Kidney capillary endothelial cell (primary cell): ENCODE measurements around the gene EYS.

Source experiments
- DNase-seq: peaks from one replicate; pipeline ENCODE4 v3.0.0-alpha.2; 2018; ENCODE audit warnings: low spot score

EYS gene

DNA sequence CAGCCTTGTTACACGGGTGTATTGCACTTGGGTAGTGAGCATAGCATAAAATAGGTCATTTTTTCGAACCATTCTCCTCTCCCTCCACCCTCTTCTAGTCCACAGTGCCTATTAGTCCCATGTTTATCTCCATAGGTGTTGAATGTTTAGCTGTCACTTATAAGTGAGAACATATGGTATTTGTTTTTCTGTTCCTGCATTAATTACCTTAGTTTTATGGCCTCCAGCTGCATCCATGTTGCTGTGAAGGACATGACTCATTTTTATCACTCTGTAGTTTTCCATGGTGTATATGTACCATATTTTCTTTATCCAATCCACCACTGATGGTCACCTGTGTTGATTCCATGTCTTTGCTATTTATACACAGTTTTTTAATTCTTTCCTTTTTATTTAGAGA, 889.5 kb downstream of the EYS start:
- no peak for DNase-seq

DNA sequence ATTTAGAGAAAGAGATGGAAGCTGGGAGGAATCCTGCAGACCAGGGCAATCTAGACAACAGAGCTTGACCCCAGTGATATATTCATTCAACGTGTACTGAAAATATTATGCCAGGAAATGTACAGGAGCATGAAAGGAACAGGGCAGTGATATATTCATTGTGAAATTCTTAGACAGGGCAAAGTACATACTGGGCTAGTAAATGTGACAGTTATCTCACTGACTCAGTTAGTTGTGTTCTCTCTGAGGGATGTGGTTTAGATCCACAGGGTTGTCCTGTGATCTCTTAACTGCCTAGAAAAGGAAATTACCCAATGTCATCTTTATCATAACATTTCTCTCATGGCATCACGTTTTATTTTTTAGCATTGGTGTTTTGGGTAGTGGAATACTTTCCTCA, 891.3 kb downstream of the EYS start:
- DNase-seq: no peak

DNA sequence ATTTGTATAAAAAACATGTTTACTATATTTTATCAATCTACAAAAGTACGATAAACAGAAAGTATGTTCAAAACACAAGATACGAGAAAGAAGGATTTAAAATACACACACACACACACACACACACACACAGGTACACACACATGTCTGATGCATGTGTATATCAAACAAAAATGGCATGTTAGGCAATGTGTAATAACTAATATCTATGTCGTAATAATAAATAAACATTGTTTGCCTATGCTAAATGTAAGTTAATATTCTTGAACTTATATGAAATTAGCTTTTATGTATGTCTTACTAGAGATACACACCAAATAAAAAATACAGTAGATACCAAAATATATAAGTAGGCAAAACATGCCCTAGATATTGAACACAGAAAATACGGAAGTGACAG, 894.9 kb downstream of the EYS start:
- no peak for DNase-seq

DNA sequence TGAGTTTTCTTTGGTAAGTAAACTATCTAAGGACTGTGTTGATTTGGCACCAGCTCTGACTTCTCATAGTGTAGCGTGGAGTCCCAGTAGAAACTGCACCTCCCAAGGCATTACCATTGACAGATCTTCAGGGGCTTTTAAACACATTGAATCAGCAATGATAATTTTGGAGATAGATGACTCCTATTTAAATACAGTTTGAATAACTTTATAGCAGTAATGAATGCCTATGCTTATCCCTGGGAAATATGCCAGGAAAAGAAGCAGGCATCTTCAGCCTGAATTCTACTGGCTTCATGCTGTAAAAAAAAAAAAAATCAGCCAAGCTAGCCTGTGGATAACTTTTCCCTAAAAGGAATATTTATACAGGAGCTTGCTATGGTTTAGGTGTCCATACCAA, 895.9 kb downstream of the EYS start:
- DNase-seq: no peak

DNA sequence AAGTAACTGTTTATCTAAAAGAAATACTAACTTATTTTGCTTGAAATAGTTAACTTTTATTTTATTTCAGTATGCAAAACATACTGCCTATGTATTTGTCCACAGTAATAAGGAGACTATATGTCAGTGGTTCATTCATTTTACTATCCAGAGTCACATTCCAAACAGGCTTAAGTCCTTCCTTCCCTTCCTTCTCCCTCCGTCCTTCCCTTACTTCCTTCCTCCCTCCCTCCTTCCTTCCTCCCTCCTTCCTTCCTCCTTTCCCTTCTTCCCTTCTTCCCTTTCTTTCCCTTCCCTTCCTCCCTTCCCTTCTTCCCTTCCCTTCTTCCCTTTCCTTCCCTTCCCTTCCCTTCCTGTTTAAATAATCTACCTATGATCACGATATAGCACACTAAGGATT, 899.2 kb downstream of the EYS start:
- DNase-seq: no peak

GRCh38 chr6:64803470-64804166, 903.4 kb downstream of the EYS start:
- DNase-seq: no peak

DNA sequence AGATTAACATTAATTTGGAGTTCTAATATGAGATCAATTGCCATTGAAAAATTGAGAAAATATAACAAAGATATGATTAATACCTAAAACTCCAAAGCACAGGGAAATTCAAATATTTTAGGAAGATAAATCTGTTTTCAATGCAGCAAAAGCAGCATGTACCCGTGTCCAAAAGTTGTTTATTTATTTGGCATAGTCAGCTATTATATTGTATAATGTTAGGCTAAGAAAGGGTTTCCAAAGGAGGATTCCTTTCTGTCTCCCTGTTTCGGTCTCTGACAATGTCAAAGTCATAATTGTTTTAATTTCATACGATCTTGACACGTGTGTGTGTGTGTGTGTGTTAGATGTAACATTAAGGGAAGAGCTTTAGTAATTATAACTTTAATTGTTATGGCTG, 914.5 kb downstream of the EYS start:
- DNase-seq: no peak

GRCh38 chr6:64789476-64789875, 917.5 kb downstream of the EYS start:
- no peak for DNase-seq

GRCh38 chr6:64786736-64787135, 920.3 kb downstream of the EYS start:
- DNase-seq: no peak

DNA sequence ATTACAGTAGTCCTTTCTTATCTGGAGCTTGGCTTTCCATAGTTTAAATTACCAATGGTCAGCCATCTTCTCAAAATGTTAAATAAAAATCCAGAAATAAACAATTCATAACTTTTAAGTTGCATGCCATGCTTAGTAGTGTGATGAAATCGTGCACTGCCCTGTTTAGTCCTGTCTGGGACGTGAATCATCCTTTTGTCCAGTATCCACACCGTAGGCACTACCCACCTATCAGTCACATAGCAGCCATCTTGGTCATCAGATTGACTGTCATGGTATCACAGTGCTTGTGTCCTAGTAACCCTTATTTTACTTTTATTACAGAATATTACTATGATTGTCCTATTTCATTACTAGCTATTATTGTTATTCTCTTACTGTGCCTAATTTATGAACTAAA, 924.1 kb downstream of the EYS start:
- DNase-seq: no peak

- no peak for DNase-seq
Measured at GRCh38 chr6:64777941-64778785, 928.9 kb downstream of the EYS start.

- DNase-seq: no peak
Measured at GRCh38 chr6:64776359-64776758, 930.7 kb downstream of the EYS start.

DNA sequence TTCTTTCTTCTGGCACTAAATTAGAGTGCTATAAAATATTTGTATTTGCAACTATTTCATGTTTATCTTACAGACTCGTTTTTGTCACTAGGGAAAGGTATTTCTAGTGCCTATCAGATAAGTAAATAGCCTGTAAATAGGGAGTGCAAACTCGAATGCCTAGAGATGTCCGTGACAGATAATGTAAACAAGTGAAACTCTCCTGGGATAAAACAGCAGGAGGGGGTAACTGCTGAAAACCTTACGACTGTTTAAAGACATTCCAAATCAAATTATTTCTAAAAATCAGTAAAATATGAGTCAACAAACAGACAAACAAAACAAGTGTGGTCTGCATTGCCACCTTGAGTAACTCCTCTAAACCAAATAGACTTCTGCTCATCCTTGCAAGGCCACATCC, 932.1 kb downstream of the EYS start:
- DNase-seq: no peak

DNA sequence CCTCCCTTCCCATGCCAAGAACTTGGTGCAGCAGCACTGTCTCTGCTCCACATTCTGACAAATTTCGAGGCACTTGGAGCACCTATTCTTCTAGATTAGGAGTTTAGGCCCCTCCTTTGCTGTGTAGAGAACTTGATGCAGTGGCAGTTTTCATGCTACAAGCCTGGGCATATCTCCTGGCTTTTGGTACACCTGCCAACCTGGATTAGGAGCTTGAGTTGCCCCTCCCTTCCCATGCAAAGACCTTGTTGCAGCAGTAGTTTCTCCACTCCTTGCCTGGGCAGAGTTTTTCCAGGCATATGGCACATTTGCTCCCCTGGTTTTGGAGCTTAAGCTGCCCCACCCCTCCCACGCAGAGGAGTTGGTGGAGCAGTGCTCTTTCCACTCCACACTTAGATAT, 956.1 kb downstream of the EYS start:
- no peak for DNase-seq

GRCh38 chr6:64737418-64737817, 969.6 kb downstream of the EYS start:
- DNase-seq: no peak

DNA sequence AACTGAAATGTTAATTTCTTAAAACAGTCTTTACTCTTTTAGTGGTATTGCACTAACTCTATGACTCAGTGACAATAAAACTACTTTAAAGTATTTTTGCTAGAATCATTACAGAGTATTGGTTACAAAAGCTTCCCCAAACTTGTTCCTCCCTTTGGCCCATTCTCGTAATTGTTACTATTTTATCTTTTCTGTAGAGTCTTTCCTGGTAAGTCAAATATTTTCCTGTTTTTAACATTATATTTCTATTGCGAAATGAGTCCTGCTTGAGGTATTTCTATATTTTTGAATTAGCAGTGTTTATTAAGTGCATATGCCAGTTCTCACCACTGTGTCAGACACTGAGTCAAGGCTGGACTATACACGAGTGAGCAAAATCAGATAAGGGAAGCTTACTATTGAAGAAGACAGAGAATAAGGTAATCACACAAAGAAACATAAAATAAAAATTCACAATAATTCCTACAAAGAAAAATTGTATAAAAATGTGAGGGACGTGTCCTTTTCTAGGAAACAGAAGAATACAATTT, 970.5 kb downstream of the EYS start:
- no peak for DNase-seq

- no peak for DNase-seq
Measured at GRCh38 chr6:64733433-64733832, 973.6 kb downstream of the EYS start.

- no peak for DNase-seq
Measured at GRCh38 chr6:64732888-64733287, 974.1 kb downstream of the EYS start.

DNA sequence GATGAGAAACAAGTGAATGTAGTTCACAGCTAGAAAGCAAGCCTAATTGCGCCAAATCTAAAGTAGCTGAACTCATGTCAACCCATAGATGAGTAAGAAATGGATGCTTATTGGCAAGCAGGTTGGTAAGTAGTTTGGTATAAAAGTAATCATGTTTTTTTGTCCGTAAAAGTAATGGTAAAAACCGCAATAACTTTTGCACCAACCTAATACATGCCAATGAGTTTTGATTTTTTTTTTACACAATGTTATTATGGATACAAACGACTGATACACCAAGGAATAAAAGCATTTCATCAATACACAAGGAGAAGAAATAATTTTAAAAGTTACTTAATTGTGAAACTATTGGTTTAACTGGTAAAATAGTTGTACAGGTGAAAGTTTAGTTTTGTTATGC, 977.5 kb downstream of the EYS start:
- DNase-seq: no peak

GRCh38 chr6:64727075-64727474, 980.0 kb downstream of the EYS start:
- no peak for DNase-seq

GRCh38 chr6:64724091-64724490, 982.9 kb downstream of the EYS start:
- no peak for DNase-seq

DNA sequence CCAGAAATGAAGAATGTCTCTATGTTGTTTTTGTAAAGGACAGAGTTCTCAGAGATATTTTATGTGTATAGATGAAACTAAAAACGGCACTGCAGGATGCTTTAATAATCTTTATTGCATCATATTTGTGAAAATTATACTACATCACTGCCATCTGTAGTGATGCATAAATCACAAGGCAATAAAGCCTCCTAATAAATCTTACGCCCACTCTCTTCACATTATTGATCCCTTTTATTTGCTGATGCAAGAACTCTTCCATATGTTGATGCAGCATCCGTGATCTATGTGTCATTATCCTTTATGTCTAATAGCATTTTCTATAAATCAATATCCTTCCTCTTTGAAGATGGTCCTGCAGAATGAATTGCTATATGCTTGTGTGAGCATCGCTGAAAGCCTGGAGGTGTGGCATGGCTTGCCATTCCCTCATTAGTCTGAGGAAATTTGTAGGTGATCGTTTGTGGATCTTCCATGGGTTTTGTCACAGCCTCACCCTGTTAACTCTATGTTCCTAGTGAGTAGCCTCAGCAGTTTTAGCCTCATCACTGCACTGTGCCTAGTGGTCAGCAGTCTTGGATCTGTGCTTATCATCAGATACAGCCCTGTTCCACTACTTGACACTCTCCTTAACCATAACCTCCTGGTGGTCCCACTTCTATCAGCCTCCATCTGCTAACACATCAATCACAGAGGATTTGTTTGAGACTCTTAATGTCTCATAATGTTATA, 983.5 kb downstream of the EYS start:
- DNase-seq: no peak

DNA sequence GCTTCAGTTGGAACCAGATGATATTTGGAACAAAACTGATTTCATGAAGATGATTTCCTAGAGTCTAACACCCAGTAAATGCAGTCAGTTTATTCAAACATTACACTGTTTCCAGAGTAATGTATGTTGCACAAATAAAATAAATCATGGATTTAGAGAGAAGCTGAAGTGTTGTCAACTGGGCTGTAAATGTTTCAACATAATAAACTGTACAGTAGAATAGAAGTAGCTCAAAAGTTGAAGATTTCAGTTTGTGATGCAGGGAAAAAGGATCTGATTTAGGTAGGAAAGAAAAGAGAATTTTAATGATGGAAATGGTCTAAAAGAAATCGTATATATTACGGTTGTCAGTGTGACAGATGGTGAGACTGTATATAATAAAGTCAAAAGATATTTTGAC, 985.2 kb downstream of the EYS start:
- DNase-seq: no peak
